Endodermal cell (in vitro differentiated cells): ENCODE data around the gene ODAD4. TPM values are rescaled to one million over a fixed set of nuclear protein-coding genes. Genes with fewer than 3 reads are reported as not detected.

Experiments
- DNase-seq: peaks from one replicate; pipeline ENCODE4 v3.0.0-alpha.2; 2017
- H3K27ac ChIP-seq: 2 replicates; pipeline ENCODE4 v1.5.1; 2013; ENCODE audit warnings: mild to moderate bottlenecking, low read depth, low read length, moderate library complexity
- H3K27me3 ChIP-seq: 2 replicates; pipeline ENCODE4 v1.6.1; 2013; ENCODE audit warnings: mild to moderate bottlenecking, low read length, moderate library complexity; ENCODE audit not compliant: insufficient read depth, control insufficient read depth, poor library complexity, severe bottlenecking
- H3K36me3 ChIP-seq: 2 replicates; pipeline ENCODE4 v1.7.0; 2013; ENCODE audit warnings: mild to moderate bottlenecking, low read length, moderate library complexity; ENCODE audit not compliant: control insufficient read depth, insufficient read depth
- H3K4me1 ChIP-seq: one replicate; pipeline ENCODE4 v1.7.0; 2013; ENCODE audit warnings: low read length; ENCODE audit not compliant: control insufficient read depth, insufficient read depth
- H3K4me3 ChIP-seq: 2 replicates; pipeline ENCODE4 v1.5.1; 2013; ENCODE audit warnings: mild to moderate bottlenecking, low read length, moderate library complexity
- H3K9ac ChIP-seq: 2 replicates; pipeline ENCODE4 v1.6.1; 2013; ENCODE audit warnings: mild to moderate bottlenecking, low read length, moderate library complexity; ENCODE audit not compliant: poor library complexity, severe bottlenecking; ENCODE audit errors: extremely low read depth
- H3K9me3 ChIP-seq: 2 replicates; pipeline ENCODE4 v1.6.1; 2013; ENCODE audit warnings: mild to moderate bottlenecking, low read length, moderate library complexity; ENCODE audit not compliant: control insufficient read depth
- H3K27ac Mint-ChIP-seq: 2 replicates; pipeline ENCODE4 v1.8.0; 2020; ENCODE audit warnings: mixed read lengths
- H3K27me3 Mint-ChIP-seq: 2 replicates; pipeline ENCODE4 v1.8.0; 2021; ENCODE audit warnings: mild to moderate bottlenecking, mixed read lengths; ENCODE audit not compliant: insufficient read depth
- H3K36me3 Mint-ChIP-seq: 2 replicates; pipeline ENCODE4 v1.8.0; 2020; ENCODE audit warnings: low read depth, mixed read lengths
- H3K4me1 Mint-ChIP-seq: 2 replicates; pipeline ENCODE4 v1.8.0; 2020; ENCODE audit warnings: mixed read lengths
- H3K4me3 Mint-ChIP-seq: 2 replicates; pipeline ENCODE4 v1.8.0; 2020; ENCODE audit warnings: mild to moderate bottlenecking, moderate library complexity, mixed read lengths
- H3K9me3 Mint-ChIP-seq: 2 replicates; pipeline ENCODE4 v1.8.0; 2020; ENCODE audit warnings: mild to moderate bottlenecking, mixed read lengths
- WGBS, 2 experiments: methylation state at CpG; one replicate each; pipeline versions ENCODE4 v1.1.5 to v1.1.7; 2013; ENCODE audit warnings: missing lambda C conversion rate in 2 of 2, mixed read lengths in 1 of 2; ENCODE audit not compliant: insufficient coverage in 1 of 2, insufficient read length in 1 of 2; 5-methylcytosine and 5-hydroxymethylcytosine counted together
- total RNA-seq, 2 donors: library from RNA; stranded (reverse); fragmentation: NEBNext Ultra II Directional in 1 of 2; extraction: Animal tissue kit (Norgen Biotek cat#: 25700) in 1 of 2; gene quantifications; 2 replicates in 1 of 2; 3 replicates in 1 of 2; pipeline ENCODE4 v1.2.1, GENCODE V29; 2021
- TF ChIP-seq, protein P1 (sequence below): fragments of 200-600 bp; sonication (generic); conservative IDR thresholded peaks from 2 replicates; pipeline ENCODE4 v1.5.0; 2021; ENCODE audit warnings: antibody characterized with exemption, mild to moderate bottlenecking

Gene ODAD4
- total RNA-seq, 2 donors from 2014 or later, result 3.9 to 4.7 TPM

- H3K4me3 ChIP-seq, result no peak overlapping the region
Observed at GRCh38 chr17:41885733-41886132, 44.7 kb upstream of the ODAD4 start.

DNA sequence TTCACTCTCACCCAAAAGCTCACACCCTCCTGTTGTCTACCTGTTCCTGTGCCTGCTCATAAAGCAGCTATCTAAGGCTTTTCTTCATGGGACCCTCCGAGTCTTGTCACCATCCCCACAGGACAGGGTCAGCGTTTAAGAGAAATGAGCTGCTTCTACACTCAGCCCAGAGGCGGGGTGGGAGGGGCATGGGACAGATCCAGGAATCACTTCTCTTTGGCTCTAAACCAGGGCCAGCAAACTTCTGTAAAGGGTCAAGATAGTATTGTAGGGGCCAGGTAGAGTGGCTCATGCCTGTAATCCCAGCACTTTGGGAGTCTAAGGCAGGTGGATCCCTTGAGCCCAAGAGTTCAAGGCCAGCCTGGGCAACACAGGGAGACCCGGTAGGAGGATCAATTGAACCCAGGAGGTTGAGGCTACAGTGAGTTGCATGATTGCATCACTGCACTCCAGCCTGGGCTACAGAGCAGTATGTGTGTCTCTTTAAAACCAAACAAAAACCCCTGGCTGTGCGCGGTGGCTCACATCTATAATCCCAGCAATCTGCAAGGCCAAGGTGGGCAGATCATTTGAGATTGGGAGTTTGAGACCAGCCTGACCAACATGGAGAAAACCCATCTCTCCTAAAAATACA lies 42.0 kb upstream of the ODAD4 start:
- H3K4me1 Mint-ChIP-seq, result no peaks in the 10 kb centered on the region
- DNase-seq, result no peak
- H3K27ac ChIP-seq, result no peak overlapping the region
- no peak overlapping the region for H3K9ac ChIP-seq
- peaks cover 91% of the 10 kb centered on the region for H3K36me3 ChIP-seq
- H3K4me1 ChIP-seq, result no peaks in the 10 kb centered on the region
- H3K9me3 Mint-ChIP-seq, result no peaks in the 10 kb centered on the region
- H3K27me3 ChIP-seq, result no peaks in the 10 kb centered on the region
- peaks cover 81% of the 10 kb centered on the region for H3K36me3 Mint-ChIP-seq
- no peak overlapping the region for H3K27ac Mint-ChIP-seq
- no peaks in the 10 kb centered on the region for H3K27me3 Mint-ChIP-seq
- TF ChIP-seq, protein P1, sequence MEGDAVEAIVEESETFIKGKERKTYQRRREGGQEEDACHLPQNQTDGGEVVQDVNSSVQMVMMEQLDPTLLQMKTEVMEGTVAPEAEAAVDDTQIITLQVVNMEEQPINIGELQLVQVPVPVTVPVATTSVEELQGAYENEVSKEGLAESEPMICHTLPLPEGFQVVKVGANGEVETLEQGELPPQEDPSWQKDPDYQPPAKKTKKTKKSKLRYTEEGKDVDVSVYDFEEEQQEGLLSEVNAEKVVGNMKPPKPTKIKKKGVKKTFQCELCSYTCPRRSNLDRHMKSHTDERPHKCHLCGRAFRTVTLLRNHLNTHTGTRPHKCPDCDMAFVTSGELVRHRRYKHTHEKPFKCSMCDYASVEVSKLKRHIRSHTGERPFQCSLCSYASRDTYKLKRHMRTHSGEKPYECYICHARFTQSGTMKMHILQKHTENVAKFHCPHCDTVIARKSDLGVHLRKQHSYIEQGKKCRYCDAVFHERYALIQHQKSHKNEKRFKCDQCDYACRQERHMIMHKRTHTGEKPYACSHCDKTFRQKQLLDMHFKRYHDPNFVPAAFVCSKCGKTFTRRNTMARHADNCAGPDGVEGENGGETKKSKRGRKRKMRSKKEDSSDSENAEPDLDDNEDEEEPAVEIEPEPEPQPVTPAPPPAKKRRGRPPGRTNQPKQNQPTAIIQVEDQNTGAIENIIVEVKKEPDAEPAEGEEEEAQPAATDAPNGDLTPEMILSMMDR, result no peak
- no peak overlapping the region for H3K4me3 Mint-ChIP-seq
- H3K9me3 ChIP-seq, result no peaks in the 10 kb centered on the region
- WGBS, 2 experiments, result 96% methylated on average over 3 to 6 of the region's 6 CpGs
- H3K4me3 ChIP-seq, result no peak overlapping the region

More at GRCh38 chr17:41885733-41886132, 44.7 kb upstream of the ODAD4 start:
- H3K27ac Mint-ChIP-seq, result no peak overlapping the region
- H3K9ac ChIP-seq, result no peak overlapping the region
- H3K9me3 ChIP-seq, result no peaks in the 10 kb centered on the region
- no peaks in the 10 kb centered on the region for H3K4me1 Mint-ChIP-seq
- DNase-seq, result no peak
- H3K27me3 Mint-ChIP-seq, result no peaks in the 10 kb centered on the region
- H3K4me1 ChIP-seq, result no peaks in the 10 kb centered on the region
- peaks cover 83% of the 10 kb centered on the region for H3K36me3 Mint-ChIP-seq
- peak overlapping the region; percentile 77 for H3K27ac ChIP-seq
- H3K36me3 ChIP-seq, result peaks cover 84% of the 10 kb centered on the region
- H3K9me3 Mint-ChIP-seq, result no peaks in the 10 kb centered on the region
- TF ChIP-seq, protein P1, result peak; percentile 61
- H3K27me3 ChIP-seq, result no peaks in the 10 kb centered on the region
- no peak overlapping the region for H3K4me3 Mint-ChIP-seq
- WGBS, 2 experiments, result 76 to 82% methylated on average over 4 to 6 of the region's 6 CpGs

DNA sequence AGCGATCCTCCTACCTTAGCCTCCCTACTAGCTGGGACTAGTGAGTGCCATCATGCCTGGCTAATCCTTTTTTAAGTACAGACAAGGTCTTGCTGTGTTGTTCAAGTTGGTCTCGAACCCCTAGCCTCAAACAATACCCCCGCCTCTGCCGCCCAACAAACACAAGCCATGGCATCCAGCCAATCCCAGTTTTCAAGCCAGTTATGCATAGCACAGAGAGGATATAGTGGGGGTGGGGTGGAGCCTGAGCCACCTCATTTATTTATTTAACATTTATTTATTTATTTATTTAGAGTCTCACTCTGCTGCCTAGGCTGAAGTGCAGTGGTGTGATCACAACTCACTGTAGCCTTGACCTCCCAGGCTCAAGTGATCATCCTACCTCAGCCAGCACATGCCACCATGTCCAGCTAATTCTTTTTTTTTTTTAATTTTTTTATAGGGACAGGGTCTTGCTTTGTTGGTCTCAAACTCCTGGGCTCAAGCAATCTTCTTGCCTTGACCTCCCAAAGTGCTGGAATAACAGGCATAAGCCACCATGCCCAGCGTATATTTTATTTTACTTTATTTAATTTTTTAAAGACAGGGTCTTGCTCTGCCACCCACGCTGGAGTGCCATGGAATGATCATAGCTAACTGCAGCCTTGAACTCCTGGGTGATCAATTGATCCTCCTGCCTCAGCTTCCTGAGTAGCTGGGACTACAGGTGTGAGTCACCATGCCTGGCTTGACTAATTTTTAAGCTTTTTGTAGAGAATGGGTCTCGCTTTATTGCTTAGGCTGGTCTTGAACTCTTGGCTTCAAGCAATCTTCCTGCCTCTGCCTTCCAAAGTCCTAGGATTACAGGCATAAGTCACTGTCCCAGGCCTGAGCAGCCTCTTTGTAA lies 39.0 kb upstream of the ODAD4 start:
- Histone ChIP-seq H3K4me1 (no peaks in the 10 kb centered on the region), H3K9ac (no peak overlapping the region), H3K27me3 (no peaks in the 10 kb centered on the region), H3K27ac (no peak overlapping the region), H3K36me3 (peaks cover 88% of the 10 kb centered on the region), H3K4me3 (no peak overlapping the region), H3K9me3 (no peaks in the 10 kb centered on the region)
- WGBS, 2 experiments, result 96 to 98% methylated on average over 4 to 7 of the region's 7 CpGs
- Mint-ChIP-seq H3K27me3 (no peaks in the 10 kb centered on the region), H3K27ac (no peak overlapping the region), H3K4me1 (no peaks in the 10 kb centered on the region), H3K9me3 (no peaks in the 10 kb centered on the region), H3K4me3 (no peak overlapping the region), H3K36me3 (peaks cover 83% of the 10 kb centered on the region)
- no peak for DNase-seq
- TF ChIP-seq, protein P1, result no peak
